ENCODE data around the gene TAGAP.
A peak's percentile ranks its signal among the peaks of the same experiment; 100 is the strongest.
"Not testable (repeated sequence)": the region's sequence is repeated elsewhere in the genome, so short reads cannot be mapped to it uniquely, and the experiment has no call there.

The TAGAP gene

DNA sequence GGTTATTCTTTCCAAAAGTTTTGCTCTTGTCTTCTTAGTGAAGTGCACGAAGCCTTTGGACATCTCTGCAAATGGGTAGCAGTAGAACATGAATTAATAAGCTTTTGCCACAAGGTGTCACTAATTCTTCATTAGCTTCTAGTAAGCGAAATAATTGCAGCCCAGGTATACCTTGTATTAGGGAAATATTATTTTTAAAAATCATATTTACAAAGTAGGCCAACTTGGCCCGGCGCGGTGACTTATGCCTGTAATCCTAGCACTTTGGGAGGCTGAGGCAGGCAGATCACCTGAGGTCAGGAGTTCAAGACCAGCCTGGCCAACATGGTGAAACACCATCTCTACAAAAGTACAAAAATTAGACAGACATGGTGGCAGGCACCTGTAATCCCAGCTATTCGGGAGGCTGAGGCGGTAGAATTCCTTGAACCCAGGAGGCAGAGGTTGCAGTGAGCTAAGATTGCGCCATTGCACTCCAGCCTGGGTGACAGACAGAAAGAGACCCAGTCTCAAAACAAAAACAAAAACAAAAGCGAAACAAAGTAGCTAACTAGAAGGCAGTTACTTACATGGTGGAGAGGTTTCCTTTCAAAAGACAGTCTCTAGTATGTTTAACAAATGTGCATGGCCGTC lies 36.0 kb downstream of the TAGAP start:
- peak; percentile 43 for DNase-seq

DNA sequence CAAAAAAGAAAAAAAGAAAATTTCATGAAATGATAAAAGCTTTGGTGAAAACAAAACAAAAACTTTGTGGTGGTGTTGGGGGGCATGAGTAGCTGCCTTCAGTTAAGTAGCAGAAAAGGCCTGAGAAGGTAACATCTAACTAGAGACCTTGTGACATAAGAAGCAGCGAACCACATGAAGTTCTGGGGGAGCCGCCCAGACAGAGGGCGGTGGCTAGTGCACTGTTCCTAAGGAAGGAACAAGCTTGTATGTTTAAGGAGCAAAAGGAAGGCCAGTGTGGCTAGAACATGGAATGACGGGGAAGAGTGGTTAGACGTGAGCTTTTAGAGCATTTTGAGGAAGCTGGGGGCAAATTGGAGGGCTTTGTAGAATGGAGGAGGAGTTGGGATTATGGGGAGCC lies 37.3 kb downstream of the TAGAP start:
- DNase-seq, result no peak

DNA sequence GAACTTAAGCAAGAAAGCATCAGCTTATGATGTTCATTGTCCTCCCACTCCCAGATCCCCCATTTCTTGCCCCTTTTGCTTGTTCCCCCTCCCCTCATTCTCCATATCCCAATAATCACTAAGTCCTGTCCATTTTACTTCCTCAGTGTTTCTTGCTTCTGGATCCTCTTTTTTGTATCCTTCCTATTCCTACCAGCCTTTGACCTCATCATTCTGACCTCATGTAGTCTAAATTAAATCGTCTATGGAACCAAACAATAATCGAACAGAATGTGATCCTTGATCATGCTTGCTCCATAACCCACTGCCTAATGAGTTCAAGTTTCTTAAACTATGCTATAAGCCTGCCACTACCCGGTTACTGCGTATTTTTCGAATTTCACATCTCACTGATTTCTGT lies 39.4 kb downstream of the TAGAP start:
- no peak for DNase-seq

DNA sequence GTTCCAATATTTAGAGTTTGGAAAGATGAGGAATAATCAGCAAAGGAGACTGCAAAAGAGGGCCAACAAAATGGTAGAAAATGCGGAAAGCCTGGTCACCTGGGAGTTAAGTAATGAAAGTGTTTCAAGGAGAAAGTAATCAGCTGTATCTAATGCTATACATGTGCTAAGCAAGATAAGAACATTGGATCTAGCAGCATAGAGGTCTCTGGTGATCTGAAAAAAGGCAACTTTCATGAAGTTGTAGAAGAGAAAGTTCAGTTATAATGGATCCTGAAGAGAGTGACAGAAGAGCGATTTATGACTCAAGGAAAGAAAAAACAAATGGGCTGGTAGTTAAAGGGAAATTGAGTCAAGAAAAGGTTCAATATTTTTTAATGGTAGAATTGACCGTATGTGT lies 40.2 kb downstream of the TAGAP start:
- no peak for DNase-seq

DNA sequence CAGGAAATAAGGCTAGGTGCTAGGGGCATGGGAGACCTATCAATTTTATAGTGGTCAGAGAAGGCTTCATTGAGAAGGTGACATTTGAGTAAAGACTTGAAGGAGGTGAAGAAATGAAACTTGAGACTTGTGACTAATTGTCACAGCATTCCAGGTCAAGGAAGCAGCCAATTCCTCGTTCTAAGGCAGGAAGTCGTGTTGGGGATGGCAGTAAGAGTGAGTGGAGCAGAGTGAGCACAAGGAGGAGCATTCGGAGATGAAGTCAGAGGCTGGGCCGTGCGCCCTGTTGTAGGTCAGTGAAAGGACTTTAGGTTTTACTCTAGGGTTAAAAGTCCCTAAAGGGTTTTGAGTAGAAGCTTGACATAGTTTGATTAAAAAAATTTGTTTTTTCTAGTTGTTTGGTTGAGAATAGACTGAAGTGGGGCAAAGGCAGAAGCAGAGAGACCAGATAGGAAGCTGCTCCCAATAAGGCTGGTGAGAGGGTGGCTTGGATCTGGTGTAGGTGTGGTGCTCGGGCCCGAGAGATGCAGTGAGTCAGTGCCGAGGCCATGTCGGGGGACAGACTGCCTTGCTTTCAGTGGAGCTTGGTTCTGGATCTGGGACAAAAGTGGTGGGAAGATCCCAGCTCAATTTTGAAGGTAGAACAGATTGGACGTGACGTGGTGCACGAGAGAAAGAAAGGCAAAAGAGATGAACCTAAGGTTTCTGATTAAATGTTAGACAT lies 42.2 kb downstream of the TAGAP start:
- DNase-seq, result no peak

DNA sequence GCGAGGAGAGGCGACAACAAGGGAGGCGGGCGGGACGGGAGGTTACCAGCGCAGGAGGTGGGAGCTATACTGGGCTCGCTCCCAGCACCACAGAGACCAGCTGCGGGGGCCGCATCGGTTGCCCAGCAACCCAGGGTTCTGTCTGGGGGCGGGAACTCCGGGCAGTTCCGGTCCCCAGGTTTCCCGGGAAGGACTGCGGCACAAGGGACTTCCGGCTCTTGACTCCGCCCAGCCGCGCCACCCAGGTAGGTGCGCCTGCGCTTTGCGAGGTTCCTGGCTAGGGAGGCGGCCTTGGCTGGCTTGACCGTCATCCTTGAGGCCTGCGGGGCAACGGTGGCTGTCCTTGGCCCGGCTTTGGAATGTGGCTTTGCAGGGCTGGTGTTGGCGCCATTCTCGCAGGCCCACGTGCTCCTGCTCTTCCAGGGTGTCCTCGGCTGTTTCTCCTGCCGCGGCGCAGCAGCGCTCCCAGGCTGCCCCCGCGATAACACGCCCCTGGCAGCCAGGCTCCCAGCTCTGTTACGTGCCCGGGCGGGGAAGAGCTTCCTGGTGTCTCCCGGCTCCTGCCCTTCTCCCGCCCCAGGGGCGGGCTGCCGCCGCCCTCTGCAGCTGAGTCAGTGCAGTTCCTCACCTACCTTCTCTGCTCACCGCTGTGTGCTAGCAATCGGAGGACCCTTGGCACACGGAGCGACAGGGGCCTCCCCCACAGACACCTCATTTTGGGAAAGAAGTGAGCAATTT lies 45.0 kb downstream of the TAGAP start, which contains the start of gene RSPH3:
RSPH3 (minus strand) TSS at position 537 of the 738 bp plus-strand sequence. CDS start 652 bp downstream, outside the sequence.
- peak; percentile 98 for DNase-seq

DNA sequence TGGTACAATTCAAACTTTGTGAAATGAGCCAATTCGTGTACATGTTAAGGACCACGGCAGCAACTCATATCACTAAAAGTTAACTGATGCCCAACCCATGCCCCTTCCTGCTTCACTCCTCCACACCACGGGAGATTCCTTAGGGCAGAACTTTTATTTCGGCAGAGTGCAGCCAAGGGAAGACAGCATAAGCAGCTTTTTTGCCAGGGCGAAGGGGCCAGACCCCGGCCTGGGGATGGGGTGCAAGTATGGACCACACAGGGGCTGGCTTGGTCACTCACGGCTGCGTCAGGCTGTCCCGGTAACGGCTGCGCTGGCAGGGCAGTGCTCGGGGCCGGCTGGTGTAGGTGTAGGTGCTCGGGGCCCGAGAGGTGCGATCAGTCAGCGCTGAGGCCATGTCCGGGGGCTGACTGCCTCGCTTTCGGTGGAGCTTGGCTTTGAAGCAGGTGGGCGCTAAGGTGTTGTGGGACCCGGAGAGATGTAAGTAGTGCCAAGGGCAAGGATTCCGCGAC lies 45.6 kb downstream of the TAGAP start:
- no peak for DNase-seq

DNA sequence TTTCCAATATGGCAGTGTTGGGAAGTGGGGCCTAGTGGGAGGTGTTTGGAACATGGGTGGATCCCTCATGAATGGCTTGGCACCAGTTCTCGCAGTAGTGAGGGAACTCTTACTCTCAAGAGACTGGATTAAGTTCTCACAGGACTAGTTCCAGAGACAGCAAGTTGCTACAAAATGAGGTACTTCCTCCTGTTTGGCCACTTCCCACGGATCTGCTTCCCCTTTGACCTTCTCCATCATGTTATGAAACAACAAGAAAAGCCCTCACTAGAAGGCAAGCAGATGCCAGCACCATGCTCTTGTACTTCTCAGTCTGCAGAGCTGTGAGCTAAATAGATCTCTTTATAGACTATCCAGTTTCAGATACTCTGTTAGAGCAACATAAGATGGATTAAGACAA lies 47.9 kb downstream of the TAGAP start:
- no peak for DNase-seq

DNA sequence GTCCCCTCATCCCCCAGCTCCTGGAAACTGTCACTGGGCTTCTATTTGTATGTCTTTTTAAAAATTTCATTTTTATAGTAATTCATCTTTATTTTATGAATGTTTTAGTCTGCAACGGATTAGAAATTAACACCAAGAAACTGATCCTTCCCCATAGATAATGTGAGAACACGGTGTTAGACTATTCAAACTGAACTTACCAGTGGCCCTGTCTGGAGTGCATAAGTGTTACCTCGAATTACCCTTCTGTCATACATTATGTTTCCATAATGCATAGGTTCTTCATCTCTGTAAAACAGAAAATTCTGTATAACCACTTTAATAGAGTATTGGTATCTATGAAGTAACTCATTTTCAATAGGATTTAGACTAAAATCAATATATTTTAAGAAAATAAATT lies 51.2 kb downstream of the TAGAP start:
- DNase-seq, result no peak

DNA sequence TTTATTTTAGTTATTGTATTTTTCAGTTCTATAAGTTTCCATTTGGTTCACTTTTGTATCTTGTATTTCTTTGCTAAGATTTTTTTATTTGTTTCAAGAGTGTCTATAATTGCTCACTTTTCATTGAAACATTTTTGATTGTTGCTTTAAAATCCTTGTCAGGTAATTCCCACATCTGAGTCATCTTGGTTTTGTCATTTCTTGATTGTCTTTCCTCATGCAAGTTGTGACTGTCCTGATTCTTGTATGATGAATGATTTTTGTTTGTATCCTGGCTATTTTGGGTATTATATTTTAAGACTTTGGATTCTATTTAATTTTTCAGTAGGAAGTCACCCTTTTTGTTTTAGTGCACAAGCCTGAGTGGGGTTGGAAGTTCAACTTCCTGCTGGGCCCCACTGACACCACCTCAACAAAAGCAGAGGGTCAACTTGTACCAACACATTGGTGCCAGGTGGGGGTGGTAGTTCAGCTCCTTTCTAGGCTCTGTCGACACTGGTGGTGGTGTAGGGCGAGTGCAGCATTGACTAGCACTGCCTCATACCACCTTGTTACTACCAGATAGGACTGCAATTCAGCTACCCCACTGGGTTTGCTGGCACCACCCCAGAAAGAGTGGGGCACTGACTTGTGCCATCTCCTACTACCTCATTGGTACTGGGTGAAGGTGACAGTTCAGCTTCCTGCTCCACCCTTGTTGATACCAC lies 53.6 kb downstream of the TAGAP start:
- no peak for DNase-seq

DNA sequence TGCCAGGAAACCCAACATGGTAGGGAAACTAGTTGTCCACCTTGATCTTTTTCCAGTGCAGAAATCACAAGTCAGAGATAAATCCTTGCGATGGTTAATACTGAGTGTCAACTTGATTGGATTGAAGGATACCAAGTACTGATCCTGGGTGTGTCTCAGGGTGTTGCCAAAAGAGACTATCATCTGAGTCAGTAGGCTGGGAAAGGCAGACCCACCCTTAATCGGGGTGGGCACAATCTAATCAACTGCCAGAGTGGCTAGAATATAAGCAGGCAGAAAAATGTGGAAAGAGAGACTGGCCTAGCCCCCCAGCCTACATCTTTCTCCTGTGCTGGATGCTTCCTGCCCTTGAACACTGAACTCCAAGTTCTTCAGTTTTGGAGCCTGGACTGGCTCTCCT lies 55.1 kb downstream of the TAGAP start:
- not testable (repeated sequence) for DNase-seq

DNA sequence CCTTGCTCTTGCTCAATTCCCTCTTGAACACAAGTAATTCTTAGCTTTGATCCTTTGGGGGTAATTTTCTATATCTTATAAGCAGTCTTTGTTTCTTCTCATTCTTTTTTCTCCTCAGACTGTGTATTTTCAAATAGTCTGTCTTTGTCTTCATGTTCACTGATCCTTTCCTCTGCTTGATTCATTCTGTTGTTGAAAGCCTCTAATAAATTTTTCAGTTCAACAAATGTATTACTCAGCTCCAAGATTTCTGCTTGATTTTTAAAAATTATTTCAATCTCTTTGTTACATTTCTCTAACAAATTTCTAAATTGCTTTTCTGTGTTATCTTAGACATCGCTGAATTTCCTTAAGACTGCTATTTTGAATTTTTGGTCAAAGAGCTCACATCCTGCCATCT lies 56.3 kb downstream of the TAGAP start:
- no peak for DNase-seq

DNA sequence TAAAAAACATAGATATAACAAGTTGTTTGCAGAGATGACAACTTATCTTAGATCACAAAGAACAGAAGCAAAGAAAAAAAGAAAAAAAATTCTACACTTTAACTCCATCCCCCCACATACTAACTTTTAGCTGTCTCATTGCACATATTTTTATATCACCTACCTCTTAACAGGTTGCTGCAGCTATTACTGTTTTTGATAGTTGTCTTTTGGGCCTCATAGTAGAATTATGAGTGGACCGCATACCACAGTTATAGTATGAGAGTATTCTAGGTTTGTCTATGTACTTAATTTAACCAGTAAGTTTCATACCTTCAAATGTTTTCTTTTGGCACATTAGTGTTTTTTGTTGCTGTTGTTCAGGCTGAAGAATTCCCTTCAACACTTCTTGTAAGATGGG lies 57.1 kb downstream of the TAGAP start:
- DNase-seq, result no peak
